K562 (cell line): ENCODE measurements around the gene EVA1B. TPM values are rescaled to one million over a fixed set of nuclear protein-coding genes. Genes with fewer than 3 reads are reported as not detected.

Experiments
- ATF1 ChIP-seq, 2 experiments: fragments of 450-650 bp in 1 of 2; IDR thresholded peaks; 2 replicates each; pipeline ENCODE4 v1.6.1; 2016; ENCODE audit warnings: missing compliant biosample characterization in 1 of 2, missing genetic modification characterization in 1 of 2
- CTCF ChIP-seq, 3 experiments: IDR thresholded peaks in 2 of 3; conservative IDR thresholded peaks in 1 of 3; 2 replicates each; pipeline ENCODE4 v1.5.1; 2011 to 2012; ENCODE audit warnings: low read length in 3 of 3, mild to moderate bottlenecking in 3 of 3, control low read depth in 2 of 3, improper control_type of control experiment in 1 of 3, inconsistent platforms in 1 of 3, low read depth in 1 of 3, mixed read lengths in 1 of 3, moderate library complexity in 1 of 3; ENCODE audit not compliant: insufficient read depth in 2 of 3
- EWSR1 ChIP-seq: fragments of 450-650 bp; IDR thresholded peaks from 2 replicates; pipeline ENCODE4 v1.6.1; 2018; ENCODE audit warnings: borderline replicate concordance, mild to moderate bottlenecking, low read depth, moderate library complexity; ENCODE audit not compliant: partially characterized antibody
- HEY1 ChIP-seq: fragments of 250-450 bp; sonication (Bioruptor Pico); IDR thresholded peaks from 2 replicates; pipeline ENCODE4 v1.5.0; 2020; ENCODE audit warnings: mild to moderate bottlenecking, moderate library complexity, borderline replicate concordance
- HNRNPUL1 ChIP-seq: fragments of 200-400 bp; formaldehyde crosslinking; IDR thresholded peaks from 2 replicates; pipeline ENCODE4 v1.6.1; 2017; ENCODE audit warnings: low read length
- HSF4 ChIP-seq: fragments of 250-450 bp; sonication (Bioruptor Pico); IDR thresholded peaks from 2 replicates; pipeline ENCODE4 v2.1.2; 2022; ENCODE audit warnings: mild to moderate bottlenecking, moderate library complexity, borderline replicate concordance
- ILK ChIP-seq: fragments of 450-650 bp; IDR thresholded peaks from 2 replicates; pipeline ENCODE4 v1.6.1; 2016; ENCODE audit warnings: missing genetic modification characterization, low read depth, mild to moderate bottlenecking, missing compliant biosample characterization, moderate library complexity, borderline replicate concordance
- PATZ1 ChIP-seq: fragments of 250-450 bp; sonication (Bioruptor Pico); IDR thresholded peaks from 2 replicates; pipeline ENCODE4 v1.5.0; 2020; ENCODE audit warnings: mild to moderate bottlenecking, borderline replicate concordance
- PHB ChIP-seq: fragments of 250-450 bp; sonication (Bioruptor Pico); IDR thresholded peaks from 2 replicates; pipeline ENCODE4 v1.5.0; 2021
- POLR3A ChIP-seq: IDR thresholded peaks from 2 replicates; pipeline ENCODE4 v1.6.1; 2011; ENCODE audit warnings: borderline replicate concordance, mild to moderate bottlenecking, moderate library complexity; ENCODE audit not compliant: insufficient read length, insufficient read depth; ENCODE audit errors: extremely low read depth
- SMARCA4 ChIP-seq: fragments of 450-650 bp; IDR thresholded peaks from 2 replicates; pipeline ENCODE4 v1.6.1; 2016
- TFAM ChIP-seq: fragments of 250-450 bp; sonication (Bioruptor Pico); conservative IDR thresholded peaks from 2 replicates; pipeline ENCODE4 v1.5.0; 2021; ENCODE audit warnings: mild to moderate bottlenecking, moderate library complexity
- YY1 ChIP-seq, 3 experiments: IDR thresholded peaks; 2 replicates each; pipeline ENCODE4 v1.6.1; 2011; ENCODE audit warnings: low read length in 2 of 3, mild to moderate bottlenecking in 2 of 3, moderate library complexity in 2 of 3, borderline replicate concordance in 1 of 3, control low read depth in 1 of 3, low read depth in 1 of 3; ENCODE audit not compliant: insufficient read depth in 3 of 3, insufficient replicate concordance in 2 of 3, control insufficient read depth in 1 of 3, insufficient read length in 1 of 3; ENCODE audit errors: extremely low read depth in 1 of 3
- ZBTB7A ChIP-seq: IDR thresholded peaks from 2 replicates; pipeline ENCODE4 v1.6.1; 2011; ENCODE audit warnings: low read depth, mild to moderate bottlenecking, low read length, moderate library complexity, borderline replicate concordance; ENCODE audit not compliant: control insufficient read depth
- ZNF121 ChIP-seq: sonication (generic); formaldehyde crosslinking; conservative IDR thresholded peaks from 2 replicates; pipeline ENCODE4 v1.8.0; 2022; ENCODE audit warnings: missing genetic modification reagents
- ZNF239 ChIP-seq: fragments of 250-450 bp; sonication (Bioruptor Pico); IDR thresholded peaks from 2 replicates; pipeline ENCODE4 v1.4.0; 2020; ENCODE audit warnings: mild to moderate bottlenecking
- ZNF76 ChIP-seq: fragments of 250-450 bp; sonication (Bioruptor Pico); IDR thresholded peaks from 2 replicates; pipeline ENCODE4 v1.4.0; 2020; ENCODE audit warnings: mild to moderate bottlenecking, moderate library complexity, borderline replicate concordance
- polyA plus RNA-seq, 8 experiments: library from polyadenylated mRNA; depleted of rRNA in 4 of 8; stranded (reverse) in 5 of 8; unstranded in 3 of 8; fragments of >200 nt; fragmentation: Nextera tagmentation in 2 of 8; fragmentation: Illumina TruSeq in 1 of 8; extraction: Ambion mirVana in 2 of 8; extraction: Trizol in 1 of 8; gene quantifications; 2 replicates each; pipeline versions ENCODE4 v1.2.1 to v1.2.3, GENCODE V29; 2011 to 2014; ENCODE audit warnings: inconsistent platforms in 1 of 8, missing spikeins in 1 of 8
- total RNA-seq, 7 experiments: library from RNA; depleted of rRNA in 6 of 7; stranded (reverse); fragments of >200 nt in 6 of 7; fragmentation: Illumina TruSeq in 2 of 7; extraction: Trizol in 2 of 7; gene quantifications; 2 replicates each; pipeline versions ENCODE4 v1.2.1 to v1.2.3, GENCODE V29; 2011 to 2021; ENCODE audit warnings: low replicate concordance in 1 of 7
- TF ChIP-seq, protein P1 (sequence below): sonication (generic); formaldehyde crosslinking; IDR thresholded peaks from 2 replicates; pipeline ENCODE4 v1.8.1; 2023; ENCODE audit warnings: mild to moderate bottlenecking, missing genetic modification reagents, moderate library complexity
- TF ChIP-seq, protein P2 (sequence below): fragments of 450-650 bp; formaldehyde crosslinking; conservative IDR thresholded peaks from 2 replicates; pipeline ENCODE4 v1.4.0; 2022; ENCODE audit warnings: mild to moderate bottlenecking, missing genetic modification characterization
- TF ChIP-seq, protein P3 (sequence below): IDR thresholded peaks from 2 replicates; pipeline ENCODE4 v1.6.1; 2011; ENCODE audit not compliant: insufficient read length; ENCODE audit errors: extremely low read depth

Gene EVA1B
- total and polyA plus RNA-seq, 9 of the 15 experiments (the other 6 are each of a cell fraction or from before 2014, with no cell fraction given) = 0.08 to 65.7 (median 2.4) TPM

DNA sequence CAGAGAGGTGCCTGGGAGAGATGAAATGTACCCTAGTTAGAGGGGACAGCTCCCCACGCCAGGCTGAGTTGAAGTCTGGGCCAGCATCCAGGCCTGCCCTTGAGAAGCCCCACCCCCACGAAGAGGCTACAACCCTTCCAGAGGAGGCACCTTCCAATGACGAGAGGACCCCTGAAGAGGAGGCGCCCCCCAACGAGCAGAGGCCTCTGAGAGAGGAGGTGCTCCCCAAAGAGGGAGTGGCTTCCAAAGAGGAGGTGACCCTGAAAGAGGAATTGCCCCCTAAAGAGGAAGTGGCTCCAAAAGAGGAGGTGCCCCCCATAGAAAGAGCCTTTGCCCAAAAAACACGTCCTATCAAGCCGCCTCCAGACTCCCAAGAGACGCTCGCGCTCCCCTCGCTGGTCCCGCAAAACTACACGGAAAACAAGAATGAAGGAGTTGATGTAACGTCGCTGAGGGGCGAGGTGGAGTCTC is 3.1 kb downstream of the EVA1B start (continued):
- TF ChIP-seq ILK (no peak), ZBTB7A (peak; percentile 49; the same call in 1 of the 2 replicates), ZNF76 (CRISPR knock-in tag) (no peak), HNRNPUL1 (no peak), EWSR1 (no peak), ZNF239 (CRISPR knock-in tag) (no peak), TFAM (no peak), PATZ1 (CRISPR knock-in tag) (no peak), SMARCA4 (0 out of 2 replicates have a peak, but pooled peaks have one; percentile 5), ZNF121 (no peak), ATF1 (CRISPR knock-in tag; IDR thresholded peaks at IDR 0.05) (no peak), ATF1 (tag; IDR thresholded peaks at IDR 0.05) (no peak), PHB (no peak), HSF4 (CRISPR knock-in tag) (no peak), HEY1 (CRISPR knock-in tag) (no peak), POLR3A (no peak), YY1 (IDR thresholded peaks at IDR 0.05; ENCODE audit: borderline replicate concordance in 1 of 3, control insufficient read depth in 1 of 3, extremely low read depth in 1 of 3, insufficient read depth in 3 of 3, insufficient read length in 1 of 3, insufficient replicate concordance in 2 of 3, low read depth in 1 of 3, low read length in 2 of 3) (no peak), CTCF (IDR thresholded peaks at IDR 0.05 in 2 of 3, conservative IDR thresholded peaks at IDR 0.05 in 1 of 3; ENCODE audit: insufficient read depth in 2 of 3, low read depth in 1 of 3, low read length in 3 of 3) (no peak)
- TF ChIP-seq, protein P1, sequence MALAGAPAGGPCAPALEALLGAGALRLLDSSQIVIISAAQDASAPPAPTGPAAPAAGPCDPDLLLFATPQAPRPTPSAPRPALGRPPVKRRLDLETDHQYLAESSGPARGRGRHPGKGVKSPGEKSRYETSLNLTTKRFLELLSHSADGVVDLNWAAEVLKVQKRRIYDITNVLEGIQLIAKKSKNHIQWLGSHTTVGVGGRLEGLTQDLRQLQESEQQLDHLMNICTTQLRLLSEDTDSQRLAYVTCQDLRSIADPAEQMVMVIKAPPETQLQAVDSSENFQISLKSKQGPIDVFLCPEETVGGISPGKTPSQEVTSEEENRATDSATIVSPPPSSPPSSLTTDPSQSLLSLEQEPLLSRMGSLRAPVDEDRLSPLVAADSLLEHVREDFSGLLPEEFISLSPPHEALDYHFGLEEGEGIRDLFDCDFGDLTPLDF = no peak
- TF ChIP-seq, protein P2, sequence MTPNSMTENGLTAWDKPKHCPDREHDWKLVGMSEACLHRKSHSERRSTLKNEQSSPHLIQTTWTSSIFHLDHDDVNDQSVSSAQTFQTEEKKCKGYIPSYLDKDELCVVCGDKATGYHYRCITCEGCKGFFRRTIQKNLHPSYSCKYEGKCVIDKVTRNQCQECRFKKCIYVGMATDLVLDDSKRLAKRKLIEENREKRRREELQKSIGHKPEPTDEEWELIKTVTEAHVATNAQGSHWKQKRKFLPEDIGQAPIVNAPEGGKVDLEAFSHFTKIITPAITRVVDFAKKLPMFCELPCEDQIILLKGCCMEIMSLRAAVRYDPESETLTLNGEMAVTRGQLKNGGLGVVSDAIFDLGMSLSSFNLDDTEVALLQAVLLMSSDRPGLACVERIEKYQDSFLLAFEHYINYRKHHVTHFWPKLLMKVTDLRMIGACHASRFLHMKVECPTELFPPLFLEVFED (CRISPR knock-in tag) = no peak
- TF ChIP-seq, protein P3, sequence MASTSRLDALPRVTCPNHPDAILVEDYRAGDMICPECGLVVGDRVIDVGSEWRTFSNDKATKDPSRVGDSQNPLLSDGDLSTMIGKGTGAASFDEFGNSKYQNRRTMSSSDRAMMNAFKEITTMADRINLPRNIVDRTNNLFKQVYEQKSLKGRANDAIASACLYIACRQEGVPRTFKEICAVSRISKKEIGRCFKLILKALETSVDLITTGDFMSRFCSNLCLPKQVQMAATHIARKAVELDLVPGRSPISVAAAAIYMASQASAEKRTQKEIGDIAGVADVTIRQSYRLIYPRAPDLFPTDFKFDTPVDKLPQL = no peak
